Measurements from ENCODE around the gene SVOPL.

DNA sequence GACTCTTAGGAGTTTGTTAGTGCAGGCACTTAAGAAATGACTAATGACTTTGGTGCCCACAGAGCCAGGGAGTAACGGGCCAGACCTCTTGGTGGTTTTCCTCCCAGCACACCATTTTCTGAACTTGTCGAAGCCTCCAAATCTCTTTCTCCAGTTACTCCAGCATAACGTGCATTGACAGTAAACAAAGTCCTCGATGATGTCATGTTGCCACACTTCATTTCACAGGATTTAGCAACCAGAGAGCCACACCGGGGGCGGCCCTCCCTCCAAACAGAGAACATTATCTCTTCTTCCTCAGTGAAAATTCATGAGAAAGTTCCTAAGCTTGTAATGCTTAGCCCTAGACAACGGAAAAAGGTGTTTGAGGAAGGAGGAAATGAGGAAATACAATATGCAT lies 4.0 kb upstream of the SVOPL start:
- TF ChIP-seq, protein P1, sequence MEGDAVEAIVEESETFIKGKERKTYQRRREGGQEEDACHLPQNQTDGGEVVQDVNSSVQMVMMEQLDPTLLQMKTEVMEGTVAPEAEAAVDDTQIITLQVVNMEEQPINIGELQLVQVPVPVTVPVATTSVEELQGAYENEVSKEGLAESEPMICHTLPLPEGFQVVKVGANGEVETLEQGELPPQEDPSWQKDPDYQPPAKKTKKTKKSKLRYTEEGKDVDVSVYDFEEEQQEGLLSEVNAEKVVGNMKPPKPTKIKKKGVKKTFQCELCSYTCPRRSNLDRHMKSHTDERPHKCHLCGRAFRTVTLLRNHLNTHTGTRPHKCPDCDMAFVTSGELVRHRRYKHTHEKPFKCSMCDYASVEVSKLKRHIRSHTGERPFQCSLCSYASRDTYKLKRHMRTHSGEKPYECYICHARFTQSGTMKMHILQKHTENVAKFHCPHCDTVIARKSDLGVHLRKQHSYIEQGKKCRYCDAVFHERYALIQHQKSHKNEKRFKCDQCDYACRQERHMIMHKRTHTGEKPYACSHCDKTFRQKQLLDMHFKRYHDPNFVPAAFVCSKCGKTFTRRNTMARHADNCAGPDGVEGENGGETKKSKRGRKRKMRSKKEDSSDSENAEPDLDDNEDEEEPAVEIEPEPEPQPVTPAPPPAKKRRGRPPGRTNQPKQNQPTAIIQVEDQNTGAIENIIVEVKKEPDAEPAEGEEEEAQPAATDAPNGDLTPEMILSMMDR (IDR thresholded peaks at IDR 0.05; ENCODE audit: borderline replicate concordance, extremely low read depth, low read length, poor library complexity, severe bottlenecking): no peak
- no peak for TF ChIP-seq EZH2 (IDR thresholded peaks at IDR 0.05; ENCODE audit: borderline replicate concordance, low read depth, low read length, severe bottlenecking)
